ENCODE results near the gene OSBPL6.

The OSBPL6 gene

GRCh38 chr2:178219247-178219646, 24.9 kb downstream of the OSBPL6 start:
- Histone ChIP-seq H3K79me2 (ENCODE audit: low read length) (no peaks in the 10 kb centered on the region), H3K36me3 (replicated peaks; ENCODE audit: insufficient read depth, low read length) (no peaks in the 10 kb centered on the region), H3K9me3 (replicated peaks; ENCODE audit: insufficient read depth, low read length) (no peaks in the 10 kb centered on the region), H3K27ac (ENCODE audit: low read length) (no peak overlapping the region), H3K9me2 (replicated peaks; ENCODE audit: insufficient read depth, low read length) (no peaks in the 10 kb centered on the region), H3K4me3 (ENCODE audit: low read length) (no peak overlapping the region), H3K9ac (ENCODE audit: low read length) (no peak overlapping the region), H3K4me2 (ENCODE audit: low read depth, low read length) (no peak overlapping the region), H3K4me1 (ENCODE audit: low read length) (no peaks in the 10 kb centered on the region), H3K27me3 (replicated peaks; ENCODE audit: insufficient read depth, low read length) (no peaks in the 10 kb centered on the region), H2AFZ (ENCODE audit: low read length) (no peak overlapping the region), H4K20me1 (ENCODE audit: insufficient read depth, low read length) (no peaks in the 10 kb centered on the region), H3F3A (ENCODE audit: insufficient read depth, low read length) (no peaks in the 10 kb centered on the region)
- no peak for DNase-seq
- TF ChIP-seq EZH2phosphoT487 (IDR thresholded peaks at IDR 0.05; ENCODE audit: low read length) (no peak), EZH2 (optimal IDR thresholded peaks at IDR 0.05; ENCODE audit: low read depth, low read length) (no peak), CTCF (IDR thresholded peaks at IDR 0.05; ENCODE audit: low read length) (no peak)

GRCh38 chr2:178220814-178221213, 26.5 kb downstream of the OSBPL6 start:
- Histone ChIP-seq H4K20me1 (ENCODE audit: insufficient read depth, low read length) (no peaks in the 10 kb centered on the region), H2AFZ (ENCODE audit: low read length) (no peak overlapping the region), H3K36me3 (replicated peaks; ENCODE audit: insufficient read depth, low read length) (no peaks in the 10 kb centered on the region), H3K9me2 (replicated peaks; ENCODE audit: insufficient read depth, low read length) (no peaks in the 10 kb centered on the region), H3K27ac (ENCODE audit: low read length) (no peak overlapping the region), H3K4me1 (ENCODE audit: low read length) (no peaks in the 10 kb centered on the region), H3K9me3 (replicated peaks; ENCODE audit: insufficient read depth, low read length) (no peaks in the 10 kb centered on the region), H3K4me3 (ENCODE audit: low read length) (no peak overlapping the region), H3K27me3 (replicated peaks; ENCODE audit: insufficient read depth, low read length) (no peaks in the 10 kb centered on the region), H3F3A (ENCODE audit: insufficient read depth, low read length) (no peaks in the 10 kb centered on the region), H3K79me2 (ENCODE audit: low read length) (no peaks in the 10 kb centered on the region), H3K9ac (ENCODE audit: low read length) (no peak overlapping the region), H3K4me2 (ENCODE audit: low read depth, low read length) (no peak overlapping the region)
- DNase-seq = no peak
- no peak for TF ChIP-seq EZH2phosphoT487 (IDR thresholded peaks at IDR 0.05; ENCODE audit: low read length)

GRCh38 chr2:178221556-178221955, 27.2 kb downstream of the OSBPL6 start:
- DNase-seq = no peak
- Histone ChIP-seq H3K9me2 (replicated peaks; ENCODE audit: insufficient read depth, low read length) (no peaks in the 10 kb centered on the region), H4K20me1 (ENCODE audit: insufficient read depth, low read length) (no peaks in the 10 kb centered on the region), H3K4me1 (ENCODE audit: low read length) (no peaks in the 10 kb centered on the region), H3K9me3 (replicated peaks; ENCODE audit: insufficient read depth, low read length) (no peaks in the 10 kb centered on the region), H2AFZ (ENCODE audit: low read length) (no peak overlapping the region), H3K27ac (ENCODE audit: low read length) (no peak overlapping the region), H3K4me2 (ENCODE audit: low read depth, low read length) (no peak overlapping the region), H3K79me2 (ENCODE audit: low read length) (no peaks in the 10 kb centered on the region), H3K4me3 (ENCODE audit: low read length) (no peak overlapping the region), H3K36me3 (replicated peaks; ENCODE audit: insufficient read depth, low read length) (no peaks in the 10 kb centered on the region), H3F3A (ENCODE audit: insufficient read depth, low read length) (no peaks in the 10 kb centered on the region), H3K27me3 (replicated peaks; ENCODE audit: insufficient read depth, low read length) (no peaks in the 10 kb centered on the region), H3K9ac (ENCODE audit: low read length) (no peak overlapping the region)
- TF ChIP-seq CTCF (IDR thresholded peaks at IDR 0.05; ENCODE audit: low read length) (no peak), EZH2phosphoT487 (IDR thresholded peaks at IDR 0.05; ENCODE audit: low read length) (no peak), EZH2 (optimal IDR thresholded peaks at IDR 0.05; ENCODE audit: low read depth, low read length) (no peak)

GRCh38 chr2:178223806-178224205, 29.5 kb downstream of the OSBPL6 start:
- no peaks in the 10 kb centered on the region for H4K20me1 ChIP-seq (ENCODE audit: insufficient read depth, low read length)
- no peak overlapping the region for H3K27ac ChIP-seq (ENCODE audit: low read length)
- no peaks in the 10 kb centered on the region for H3K9me2 ChIP-seq (replicated peaks; ENCODE audit: insufficient read depth, low read length)
- H3K4me2 ChIP-seq (ENCODE audit: low read depth, low read length) = no peak overlapping the region
- H3K4me1 ChIP-seq (ENCODE audit: low read length) = no peaks in the 10 kb centered on the region
- no peak overlapping the region for H2AFZ ChIP-seq (ENCODE audit: low read length)
- no peaks in the 10 kb centered on the region for H3K36me3 ChIP-seq (replicated peaks; ENCODE audit: insufficient read depth, low read length)
- H3K27me3 ChIP-seq (replicated peaks; ENCODE audit: insufficient read depth, low read length) = no peaks in the 10 kb centered on the region
- no peaks in the 10 kb centered on the region for H3K79me2 ChIP-seq (ENCODE audit: low read length)
- no peak for DNase-seq
- H3F3A ChIP-seq (ENCODE audit: insufficient read depth, low read length) = no peaks in the 10 kb centered on the region
- no peak for TF ChIP-seq EZH2phosphoT487 (IDR thresholded peaks at IDR 0.05; ENCODE audit: low read length)
- no peak for TF ChIP-seq CTCF (IDR thresholded peaks at IDR 0.05; ENCODE audit: low read length)
- no peak for TF ChIP-seq EZH2 (optimal IDR thresholded peaks at IDR 0.05; ENCODE audit: low read depth, low read length)
- H3K4me3 ChIP-seq (ENCODE audit: low read length) = no peak overlapping the region
- H3K9ac ChIP-seq (ENCODE audit: low read length) = no peak overlapping the region
- no peaks in the 10 kb centered on the region for H3K9me3 ChIP-seq (replicated peaks; ENCODE audit: insufficient read depth, low read length)
